OCI-LY7 (cell line): ENCODE results near the gene BLCAP.

ENCODE experiments used
- CTCF ChIP-seq: fragments of 200-600 bp; sonication (generic); conservative IDR thresholded peaks from 2 replicates; pipeline ENCODE4 v1.5.1; 2014; ENCODE audit warnings: mild to moderate bottlenecking, antibody characterized with exemption, low read length, moderate library complexity, mixed read lengths
- EZH2phosphoT487 ChIP-seq: fragments of 200-600 bp; sonication (generic); IDR thresholded peaks from 2 replicates; pipeline ENCODE4 v1.6.1; 2018; ENCODE audit warnings: low read depth, borderline replicate concordance, mild to moderate bottlenecking, mixed run types, antibody characterized with exemption, low read length, moderate library complexity, mixed read lengths

GRCh38 chr20:37501940-37502339 lies 25.7 kb downstream of the BLCAP start:
- TF ChIP-seq CTCF (no peak), EZH2phosphoT487 (no peak)
